Muscle layer of colon (tissue), 2 donors: ENCODE results near the gene MAP2K1.
"Not testable (repeated sequence)": the region's sequence is repeated elsewhere in the genome, so short reads cannot be mapped to it uniquely, and the experiment has no call there.

Experiments
- H3K27ac ChIP-seq: one replicate; pipeline ENCODE4 v1.7.0; 2013; ENCODE audit warnings: low read depth, mild to moderate bottlenecking, low read length, moderate library complexity
- H3K27me3 ChIP-seq, 2 donors: one replicate each; pipeline ENCODE4 v1.7.0; 2013; ENCODE audit warnings: low read length in 2 of 2, mild to moderate bottlenecking in 2 of 2; ENCODE audit not compliant: insufficient read depth in 2 of 2, control insufficient read depth in 1 of 2
- H3K36me3 ChIP-seq: one replicate; pipeline ENCODE4 v1.7.0; 2013; ENCODE audit warnings: mild to moderate bottlenecking, low read length; ENCODE audit not compliant: insufficient read depth
- H3K4me1 ChIP-seq: one replicate; pipeline ENCODE4 v1.7.0; 2013; ENCODE audit warnings: mild to moderate bottlenecking, low read length; ENCODE audit not compliant: insufficient read depth
- H3K4me3 ChIP-seq, 2 donors: one replicate each; pipeline ENCODE4 v1.7.0; 2013; ENCODE audit warnings: low read length in 2 of 2, low read depth in 1 of 2, mild to moderate bottlenecking in 1 of 2, moderate library complexity in 1 of 2
- H3K9ac ChIP-seq: one replicate; pipeline ENCODE4 v1.7.0; 2013; ENCODE audit warnings: low read length
- H3K9me3 ChIP-seq: one replicate; pipeline ENCODE4 v1.7.0; 2013; ENCODE audit warnings: mild to moderate bottlenecking, low read length
- donor health status: abdominal sarcoma.
- donor health status: Adenocarcinoma of cecum.

The MAP2K1 gene

DNA sequence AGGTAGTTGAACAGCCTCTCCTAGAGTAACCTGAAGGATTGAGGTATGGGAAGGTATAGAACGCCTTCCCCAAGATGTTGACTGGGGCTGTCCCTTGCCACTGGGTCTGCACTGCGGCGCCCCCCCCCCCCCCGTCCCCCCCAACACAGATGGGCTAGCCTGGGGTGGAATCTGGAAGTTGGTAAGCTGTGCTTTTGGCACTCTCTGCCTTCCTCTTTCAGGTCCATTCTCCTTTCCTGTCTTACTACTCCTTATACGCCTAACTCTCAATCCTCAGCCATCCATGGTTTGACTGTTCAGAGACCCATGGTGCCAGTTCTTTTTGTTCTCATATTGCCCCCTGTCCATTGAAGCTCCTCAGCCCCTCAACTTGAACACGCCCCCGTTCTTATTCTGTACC lies 42.8 kb downstream of the MAP2K1 start:
- no peaks in the 10 kb centered on the region for H3K4me1 ChIP-seq
- H3K4me3 ChIP-seq, result no peak overlapping the region
- no peaks in the 10 kb centered on the region for H3K36me3 ChIP-seq
- no peak overlapping the region for H3K9ac ChIP-seq
- no peaks in the 10 kb centered on the region for H3K27me3 ChIP-seq
- no peak overlapping the region for H3K27ac ChIP-seq
- no peaks in the 10 kb centered on the region for H3K9me3 ChIP-seq

- no peak overlapping the region for H3K4me3 ChIP-seq
- H3K27me3 ChIP-seq, result no peaks in the 10 kb centered on the region
- peaks cover 3% of the 10 kb centered on the region for H3K36me3 ChIP-seq
- no peaks in the 10 kb centered on the region for H3K4me1 ChIP-seq
- H3K27ac ChIP-seq, result no peak overlapping the region
- H3K9ac ChIP-seq, result no peak overlapping the region
- H3K9me3 ChIP-seq, result no peaks in the 10 kb centered on the region
Observed at GRCh38 chr15:66430627-66431255, 44.0 kb downstream of the MAP2K1 start.

DNA sequence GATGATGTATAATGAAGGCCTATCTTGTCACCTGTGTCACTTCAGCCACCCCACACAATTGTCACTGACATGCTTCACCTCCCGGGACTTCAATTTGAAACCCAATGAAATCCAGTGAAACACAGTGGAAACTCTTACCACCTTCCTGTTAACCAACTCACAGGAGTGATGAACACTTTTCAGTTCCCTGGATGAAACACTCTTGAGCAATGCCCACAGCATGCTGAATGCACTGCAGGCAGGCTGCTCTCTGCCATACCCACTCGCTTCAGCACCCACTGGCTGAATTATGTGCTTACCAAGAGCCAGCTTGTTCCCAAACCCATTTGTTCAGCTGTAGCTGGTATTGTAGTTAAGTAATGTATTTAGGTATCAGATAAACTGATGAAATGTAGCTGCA lies 47.0 kb downstream of the MAP2K1 start:
- no peaks in the 10 kb centered on the region for H3K27me3 ChIP-seq
- H3K27ac ChIP-seq, result no peak overlapping the region
- H3K9ac ChIP-seq, result no peak overlapping the region
- H3K36me3 ChIP-seq, result peaks cover 21% of the 10 kb centered on the region
- H3K4me3 ChIP-seq, result no peak overlapping the region
- H3K4me1 ChIP-seq, result no peaks in the 10 kb centered on the region
- H3K9me3 ChIP-seq, result no peaks in the 10 kb centered on the region

DNA sequence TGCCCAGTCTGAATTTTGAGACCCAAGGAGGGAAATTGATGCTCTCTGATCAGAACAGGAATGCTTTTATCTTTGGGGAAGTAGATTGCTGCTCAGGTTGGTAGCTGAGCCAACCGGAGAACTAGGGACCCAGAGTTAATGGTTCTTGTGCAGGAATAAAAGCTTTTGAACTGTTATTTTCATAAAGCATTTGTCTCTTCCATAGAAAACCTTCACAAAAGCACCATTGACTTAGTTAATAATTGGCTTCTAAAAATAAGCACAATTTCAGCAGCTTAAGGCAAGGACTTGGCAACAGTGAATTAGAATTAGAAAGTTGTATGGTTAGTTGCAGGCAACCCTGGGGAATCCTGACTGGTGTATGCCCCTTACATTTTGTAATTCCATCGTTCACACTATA lies 53.8 kb downstream of the MAP2K1 start:
- Histone ChIP-seq H3K27ac (no peak overlapping the region), H3K9ac (no peak overlapping the region), H3K4me1 (no peaks in the 10 kb centered on the region), H3K4me3 (no peak overlapping the region), H3K36me3 (peaks cover 55% of the 10 kb centered on the region), H3K27me3 (no peaks in the 10 kb centered on the region), H3K9me3 (no peaks in the 10 kb centered on the region)

DNA sequence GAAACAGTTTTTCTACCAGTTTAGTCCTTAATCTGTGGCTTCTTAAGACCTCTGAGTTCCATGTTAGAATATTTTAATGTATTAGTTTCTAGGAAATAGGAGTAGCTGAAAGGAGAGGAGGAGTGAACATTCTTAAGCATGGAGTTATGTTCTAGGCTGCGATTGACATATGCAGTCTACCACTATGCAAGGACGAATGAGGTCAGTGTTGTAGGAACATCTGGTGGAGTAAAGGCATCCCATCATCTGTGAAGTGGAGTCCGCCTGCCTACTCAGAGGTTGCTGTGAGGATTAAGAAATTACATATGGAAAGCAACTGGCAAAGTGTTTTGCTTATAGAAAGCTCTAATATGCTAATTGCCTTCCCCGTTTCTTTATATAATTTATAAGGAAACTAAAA lies 65.7 kb downstream of the MAP2K1 start:
- no peaks in the 10 kb centered on the region for H3K27me3 ChIP-seq
- no peak overlapping the region for H3K27ac ChIP-seq
- no peak overlapping the region for H3K4me3 ChIP-seq
- H3K9me3 ChIP-seq, result no peaks in the 10 kb centered on the region
- no peaks in the 10 kb centered on the region for H3K4me1 ChIP-seq
- H3K9ac ChIP-seq, result no peak overlapping the region
- H3K36me3 ChIP-seq, result peaks cover 7% of the 10 kb centered on the region

DNA sequence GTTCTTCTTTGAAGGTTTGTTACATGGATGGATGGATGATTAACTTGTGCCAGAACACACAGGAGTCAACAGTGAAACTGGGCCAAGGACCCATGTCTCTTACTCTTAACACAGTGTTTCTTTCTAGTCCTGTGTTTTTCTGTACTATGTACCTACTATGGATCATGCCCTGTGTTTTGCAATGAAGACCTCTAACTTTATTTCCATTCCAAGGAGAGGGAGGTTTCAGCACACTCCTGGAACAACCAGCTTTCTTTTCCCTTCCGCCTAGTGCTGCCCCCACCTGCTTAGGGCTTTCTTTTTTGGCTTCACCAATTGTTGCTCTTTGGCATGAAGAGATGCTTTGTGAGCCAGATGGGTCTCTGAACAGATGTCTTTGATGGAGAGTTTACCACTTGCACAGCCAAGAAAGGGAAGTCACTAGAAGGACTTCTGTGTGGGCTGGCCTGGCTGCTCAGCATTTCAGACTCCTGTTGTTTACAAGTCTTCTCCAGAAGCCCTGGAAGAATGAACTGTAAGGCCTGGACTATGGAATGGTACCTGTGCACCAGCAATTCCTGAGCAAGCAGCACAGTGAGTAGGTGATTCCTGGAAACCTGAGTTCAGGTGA lies 66.4 kb downstream of the MAP2K1 start:
- Histone ChIP-seq H3K9ac (no peak overlapping the region), H3K27me3 (no peaks in the 10 kb centered on the region), H3K4me3 (no peak overlapping the region), H3K4me1 (no peaks in the 10 kb centered on the region), H3K9me3 (no peaks in the 10 kb centered on the region), H3K36me3 (peaks cover 7% of the 10 kb centered on the region), H3K27ac (no peak overlapping the region)

DNA sequence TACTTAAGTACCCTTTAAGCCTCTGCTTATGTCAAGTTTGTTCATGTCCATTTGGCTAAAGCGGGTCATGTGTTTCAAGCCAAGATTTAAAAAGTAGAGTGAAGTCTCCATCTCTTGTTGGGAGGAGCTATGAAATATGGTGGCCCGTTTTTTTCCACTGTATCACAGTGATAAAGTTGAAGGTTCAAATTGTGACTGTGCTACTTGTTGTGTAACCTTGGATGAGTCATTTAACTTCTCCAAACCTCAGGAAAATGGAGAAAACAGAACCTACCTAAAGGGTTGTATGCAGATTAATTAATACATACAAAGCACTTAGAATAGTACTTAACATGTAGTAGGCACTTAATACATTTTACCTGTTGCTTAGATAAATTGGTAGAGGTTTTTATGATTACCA lies 67.4 kb downstream of the MAP2K1 start:
- Histone ChIP-seq H3K4me1 (no peaks in the 10 kb centered on the region), H3K27me3 (no peaks in the 10 kb centered on the region), H3K9me3 (no peaks in the 10 kb centered on the region), H3K36me3 (peaks cover 7% of the 10 kb centered on the region), H3K27ac (no peak overlapping the region), H3K4me3 (no peak overlapping the region), H3K9ac (no peak overlapping the region)

- Histone ChIP-seq H3K9ac (no peak overlapping the region), H3K27ac (no peak overlapping the region), H3K27me3 (no peaks in the 10 kb centered on the region), H3K4me1 (no peaks in the 10 kb centered on the region), H3K9me3 (no peaks in the 10 kb centered on the region), H3K4me3 (no peak overlapping the region), H3K36me3 (peaks cover 7% of the 10 kb centered on the region)
Observed at GRCh38 chr15:66456211-66456610, 69.5 kb downstream of the MAP2K1 start.

GRCh38 chr15:66459818-66460615 lies 73.3 kb downstream of the MAP2K1 start:
- no peaks in the 10 kb centered on the region for H3K27me3 ChIP-seq
- no peak overlapping the region for H3K4me3 ChIP-seq
- no peak overlapping the region for H3K27ac ChIP-seq
- H3K9ac ChIP-seq, result no peak overlapping the region
- H3K4me1 ChIP-seq, result no peaks in the 10 kb centered on the region
- peaks cover 6% of the 10 kb centered on the region for H3K36me3 ChIP-seq
- H3K9me3 ChIP-seq, result no peaks in the 10 kb centered on the region

- H3K9ac ChIP-seq, H3K36me3 ChIP-seq, H3K4me1 ChIP-seq, H3K9me3 ChIP-seq, H3K4me3 ChIP-seq, H3K27ac ChIP-seq, H3K27me3 ChIP-seq: not testable (repeated sequence)
Observed at GRCh38 chr15:66461294-66461693, 74.6 kb downstream of the MAP2K1 start.

- Histone ChIP-seq H3K27me3 (no peaks in the 10 kb centered on the region), H3K4me1 (no peaks in the 10 kb centered on the region), H3K36me3 (no peaks in the 10 kb centered on the region), H3K27ac (no peak overlapping the region), H3K4me3 (no peak overlapping the region), H3K9ac (no peak overlapping the region), H3K9me3 (no peaks in the 10 kb centered on the region)
Observed at GRCh38 chr15:66461917-66462316, 75.2 kb downstream of the MAP2K1 start.
